ENCODE data around the gene BPIFB1.

Gene BPIFB1

DNA sequence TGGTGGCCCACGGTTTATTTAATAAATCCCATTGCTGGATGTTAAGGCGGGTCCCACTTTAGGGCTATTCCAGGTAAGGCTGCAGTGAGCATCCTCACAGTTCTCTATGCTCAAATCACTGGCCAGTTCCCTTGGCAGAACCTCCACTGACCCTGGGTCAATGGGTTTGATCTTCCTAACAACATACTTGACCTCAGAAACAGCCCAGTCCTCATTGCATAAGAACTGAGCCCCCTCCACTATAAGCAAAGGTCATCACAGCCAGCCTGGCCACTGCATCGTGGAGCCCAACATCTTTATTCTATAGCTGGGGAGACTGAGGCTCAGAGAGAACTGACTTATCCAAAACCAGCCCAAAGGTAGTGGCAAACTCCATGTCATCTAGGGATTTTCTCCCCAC lies 4.3 kb upstream of the BPIFB1 start:
- H3K4me1 ChIP-seq: peaks cover 47% of the 10 kb centered on the region
- no peak overlapping the region for H3K9ac ChIP-seq
- no peak overlapping the region for H2AFZ ChIP-seq
- H3K27me3 ChIP-seq (ENCODE audit: control insufficient read depth, insufficient read depth, low read length): no peaks in the 10 kb centered on the region
- peak overlapping the region; percentile 96 for H3K27ac ChIP-seq
- no peaks in the 10 kb centered on the region for H3K79me2 ChIP-seq
- no peak overlapping the region for H3K4me2 ChIP-seq (ENCODE audit: low read length)
- no peak for TF ChIP-seq CTCF (IDR thresholded peaks at IDR 0.05)
- no peaks in the 10 kb centered on the region for H3K36me3 ChIP-seq (ENCODE audit: control insufficient read depth, insufficient read depth, low read length)
- H3K4me3 ChIP-seq (ENCODE audit: low read depth, low read length): no peak overlapping the region
- no peaks in the 10 kb centered on the region for H3K9me3 ChIP-seq (ENCODE audit: control insufficient read depth, low read length)

- Histone ChIP-seq H3K4me2 (ENCODE audit: low read length) (peak overlapping the region; percentile 18), H3K9ac (no peak overlapping the region), H3K27me3 (ENCODE audit: control insufficient read depth, insufficient read depth, low read length) (no peaks in the 10 kb centered on the region), H2AFZ (peak overlapping the region; percentile 45), H3K4me3 (ENCODE audit: low read depth, low read length) (no peak overlapping the region), H3K4me1 (peaks cover 45% of the 10 kb centered on the region), H3K36me3 (ENCODE audit: control insufficient read depth, insufficient read depth, low read length) (no peaks in the 10 kb centered on the region), H3K79me2 (no peaks in the 10 kb centered on the region), H3K27ac (peak overlapping the region; percentile 96), H3K9me3 (ENCODE audit: control insufficient read depth, low read length) (no peaks in the 10 kb centered on the region)
- no peak for TF ChIP-seq CTCF (IDR thresholded peaks at IDR 0.05)
Observed at GRCh38 chr20:33279261-33279910, 3.6 kb upstream of the BPIFB1 start.

DNA sequence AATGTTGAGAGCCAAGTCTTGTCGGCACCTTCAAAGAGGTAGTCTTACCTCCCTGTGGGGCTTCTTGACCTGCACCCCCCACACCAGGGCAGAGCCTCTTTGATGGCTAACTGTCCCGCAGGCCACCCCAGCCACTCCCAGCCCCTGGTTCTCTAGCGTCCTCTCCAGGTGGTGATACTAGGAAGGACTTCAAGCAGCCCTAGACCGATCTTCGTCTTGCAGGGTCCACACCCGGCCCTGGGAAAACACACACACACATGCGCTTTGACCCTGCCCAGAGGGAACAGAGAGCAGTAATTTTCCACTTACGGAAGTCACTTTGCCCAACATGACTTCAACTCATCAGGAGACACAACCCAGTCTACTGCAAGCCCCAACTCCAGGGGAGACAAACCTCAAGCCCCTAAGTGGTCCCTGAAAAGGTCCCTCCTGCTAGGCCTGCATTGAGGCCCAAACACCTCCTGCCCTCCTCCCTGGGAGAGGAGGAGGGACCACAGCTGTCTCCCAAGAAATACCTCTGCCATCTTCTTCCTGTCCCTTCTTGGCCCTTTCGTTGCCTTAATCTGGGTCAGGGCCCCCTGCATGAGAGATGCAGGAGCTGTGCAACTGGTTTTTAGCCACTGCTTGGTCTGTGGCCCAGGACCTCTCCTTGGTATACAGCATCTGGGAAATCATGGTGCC lies 2.9 kb upstream of the BPIFB1 start:
- no peaks in the 10 kb centered on the region for H3K27me3 ChIP-seq (ENCODE audit: control insufficient read depth, insufficient read depth, low read length)
- H3K4me1 ChIP-seq: peaks cover 45% of the 10 kb centered on the region
- peak overlapping the region; percentile 96 for H3K27ac ChIP-seq
- no peaks in the 10 kb centered on the region for H3K9me3 ChIP-seq (ENCODE audit: control insufficient read depth, low read length)
- H3K36me3 ChIP-seq (ENCODE audit: control insufficient read depth, insufficient read depth, low read length): no peaks in the 10 kb centered on the region
- H2AFZ ChIP-seq: peak overlapping the region; percentile 64
- H3K4me2 ChIP-seq (ENCODE audit: low read length): no peak overlapping the region
- no peaks in the 10 kb centered on the region for H3K79me2 ChIP-seq
- no peak for TF ChIP-seq CTCF (IDR thresholded peaks at IDR 0.05)
- H3K4me3 ChIP-seq (ENCODE audit: low read depth, low read length): no peak overlapping the region
- H3K9ac ChIP-seq: no peak overlapping the region

- H3K27me3 ChIP-seq (ENCODE audit: control insufficient read depth, insufficient read depth, low read length): no peaks in the 10 kb centered on the region
- no peak overlapping the region for H3K9ac ChIP-seq
- no peak overlapping the region for H3K27ac ChIP-seq
- TF ChIP-seq CTCF (IDR thresholded peaks at IDR 0.05): no peak
- peaks cover 44% of the 10 kb centered on the region for H3K4me1 ChIP-seq
- no peak overlapping the region for H3K4me2 ChIP-seq (ENCODE audit: low read length)
- H3K4me3 ChIP-seq (ENCODE audit: low read depth, low read length): no peak overlapping the region
- no peaks in the 10 kb centered on the region for H3K79me2 ChIP-seq
- no peaks in the 10 kb centered on the region for H3K36me3 ChIP-seq (ENCODE audit: control insufficient read depth, insufficient read depth, low read length)
- no peaks in the 10 kb centered on the region for H3K9me3 ChIP-seq (ENCODE audit: control insufficient read depth, low read length)
- H2AFZ ChIP-seq: peak overlapping the region; percentile 64
Observed at GRCh38 chr20:33280775-33281174, 2.2 kb upstream of the BPIFB1 start.
